ENCODE results near the gene ZNF471. TPM values are rescaled to one million over a fixed set of nuclear protein-coding genes. Genes with fewer than 3 reads are reported as not detected.

The ZNF471 gene
- total and polyA plus RNA-seq, 4 donors = 1.3 to 14.4 (median 2.2) TPM

DNA sequence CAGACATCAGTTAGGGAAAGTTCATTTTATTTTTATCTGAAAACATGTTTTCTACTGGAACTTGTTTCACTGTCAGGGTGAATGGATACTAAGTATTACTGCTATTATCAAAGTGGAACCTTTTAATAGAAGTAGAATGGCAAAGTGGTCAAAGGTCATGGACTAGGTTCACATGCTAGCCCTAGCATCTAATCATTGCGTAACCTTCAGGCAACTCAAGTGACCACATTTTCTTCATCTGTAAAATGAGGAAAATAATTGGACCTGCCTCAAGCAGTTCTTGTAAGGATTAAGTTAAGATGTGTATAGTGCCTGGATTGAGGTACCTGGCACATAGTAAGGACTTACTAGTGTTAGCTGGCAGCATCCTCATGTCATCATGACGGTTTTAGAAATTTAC is 36.1 kb downstream of the ZNF471 start:
- Histone ChIP-seq H3K4me3 (no peak overlapping the region), H3K27ac (ENCODE audit: low read depth in 1 of 2, low read length in 1 of 2) (no peak overlapping the region), H3K36me3 (ENCODE audit: control insufficient read depth in 4 of 4, insufficient read depth in 4 of 4, low read length in 4 of 4) (peaks cover 10 to 65% (median 40%) of the 10 kb centered on the region in 4 donors), H3K9ac (ENCODE audit: insufficient read depth in 1 of 2, low read length in 2 of 2) (no peak overlapping the region), H3K27me3 (ENCODE audit: control insufficient read depth in 3 of 3, insufficient read depth in 3 of 3, low read length in 2 of 3) (no peaks in the 10 kb centered on the region), H3K9me3 (ENCODE audit: control insufficient read depth in 4 of 4, insufficient read depth in 3 of 4, low read length in 3 of 4) (peaks cover 11 to 47% (median 32%) of the 10 kb centered on the region in 4 donors), H3K4me1 (ENCODE audit: control insufficient read depth in 5 of 5, insufficient read depth in 5 of 5, low read length in 5 of 5) (peaks cover 0 to 8% (median 2%) of the 10 kb centered on the region in 5 donors)
- TF ChIP-seq, protein P1, sequence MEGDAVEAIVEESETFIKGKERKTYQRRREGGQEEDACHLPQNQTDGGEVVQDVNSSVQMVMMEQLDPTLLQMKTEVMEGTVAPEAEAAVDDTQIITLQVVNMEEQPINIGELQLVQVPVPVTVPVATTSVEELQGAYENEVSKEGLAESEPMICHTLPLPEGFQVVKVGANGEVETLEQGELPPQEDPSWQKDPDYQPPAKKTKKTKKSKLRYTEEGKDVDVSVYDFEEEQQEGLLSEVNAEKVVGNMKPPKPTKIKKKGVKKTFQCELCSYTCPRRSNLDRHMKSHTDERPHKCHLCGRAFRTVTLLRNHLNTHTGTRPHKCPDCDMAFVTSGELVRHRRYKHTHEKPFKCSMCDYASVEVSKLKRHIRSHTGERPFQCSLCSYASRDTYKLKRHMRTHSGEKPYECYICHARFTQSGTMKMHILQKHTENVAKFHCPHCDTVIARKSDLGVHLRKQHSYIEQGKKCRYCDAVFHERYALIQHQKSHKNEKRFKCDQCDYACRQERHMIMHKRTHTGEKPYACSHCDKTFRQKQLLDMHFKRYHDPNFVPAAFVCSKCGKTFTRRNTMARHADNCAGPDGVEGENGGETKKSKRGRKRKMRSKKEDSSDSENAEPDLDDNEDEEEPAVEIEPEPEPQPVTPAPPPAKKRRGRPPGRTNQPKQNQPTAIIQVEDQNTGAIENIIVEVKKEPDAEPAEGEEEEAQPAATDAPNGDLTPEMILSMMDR (IDR thresholded peaks at IDR 0.05; ENCODE audit: control extremely low read depth, extremely low read depth) = no peak
- 97% methylated on average over 2 of the region's 2 CpGs for WGBS, 2 donors
- DNase-seq (no peak), ATAC-seq (ENCODE audit: insufficient read depth, low FRiP score) (no peak)

DNA sequence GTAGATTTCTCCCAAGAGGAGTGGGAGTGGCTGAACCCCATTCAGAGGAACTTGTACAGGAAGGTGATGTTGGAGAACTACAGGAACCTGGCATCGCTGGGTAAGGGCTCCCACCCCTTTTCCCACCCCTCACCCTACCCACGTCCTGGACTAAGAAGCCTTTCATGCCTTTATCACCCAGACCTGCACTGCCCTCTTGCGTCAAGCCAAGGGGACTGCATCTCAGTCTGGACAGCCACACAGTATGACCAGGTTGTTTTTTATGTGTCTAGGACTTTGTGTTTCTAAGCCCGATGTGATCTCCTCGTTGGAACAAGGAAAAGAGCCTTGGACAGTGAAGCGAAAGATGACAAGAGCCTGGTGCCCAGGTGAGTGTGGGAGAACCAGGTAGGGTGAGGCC is 39.9 kb downstream of the ZNF471 start:
- Histone ChIP-seq H3K4me1 (ENCODE audit: control insufficient read depth in 5 of 5, insufficient read depth in 5 of 5, low read length in 5 of 5) (no peaks in the 10 kb centered on the region), H3K27ac (ENCODE audit: low read depth in 1 of 2, low read length in 1 of 2) (no peak overlapping the region), H3K36me3 (ENCODE audit: control insufficient read depth in 4 of 4, insufficient read depth in 4 of 4, low read length in 4 of 4) (peaks cover 28 to 78% (median 48%) of the 10 kb centered on the region in 4 donors), H3K4me3 (no peak overlapping the region), H3K27me3 (ENCODE audit: control insufficient read depth in 3 of 3, insufficient read depth in 3 of 3, low read length in 2 of 3) (no peaks in the 10 kb centered on the region), H3K9me3 (ENCODE audit: control insufficient read depth in 4 of 4, insufficient read depth in 3 of 4, low read length in 3 of 4) (peaks cover 17 to 49% (median 39%) of the 10 kb centered on the region in 4 donors), H3K9ac (ENCODE audit: insufficient read depth in 1 of 2, low read length in 2 of 2) (no peak overlapping the region)
- WGBS, 2 donors = 68 to 71% methylated on average over 6 of the region's 6 CpGs
- no peak for ATAC-seq (ENCODE audit: insufficient read depth, low FRiP score)
- TF ChIP-seq, protein P1 (IDR thresholded peaks at IDR 0.05; ENCODE audit: control extremely low read depth, extremely low read depth) = no peak
- DNase-seq = no peak

DNA sequence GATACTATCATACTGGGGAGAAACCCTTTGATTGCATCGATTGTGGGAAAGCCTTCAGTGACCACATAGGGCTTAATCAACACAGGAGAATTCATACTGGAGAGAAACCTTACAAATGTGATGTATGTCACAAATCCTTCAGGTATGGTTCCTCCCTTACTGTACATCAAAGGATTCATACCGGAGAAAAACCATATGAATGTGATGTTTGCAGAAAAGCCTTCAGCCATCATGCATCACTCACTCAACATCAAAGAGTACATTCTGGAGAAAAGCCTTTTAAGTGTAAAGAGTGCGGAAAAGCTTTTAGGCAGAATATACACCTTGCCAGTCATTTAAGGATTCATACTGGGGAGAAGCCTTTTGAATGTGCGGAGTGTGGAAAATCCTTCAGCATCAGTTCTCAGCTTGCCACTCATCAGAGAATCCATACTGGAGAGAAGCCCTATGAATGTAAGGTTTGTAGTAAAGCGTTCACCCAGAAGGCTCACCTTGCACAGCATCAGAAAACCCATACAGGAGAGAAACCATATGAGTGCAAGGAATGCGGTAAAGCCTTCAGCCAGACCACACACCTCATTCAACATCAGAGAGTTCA is 46.7 kb downstream of the ZNF471 start:
- Histone ChIP-seq H3K27ac (ENCODE audit: low read depth in 1 of 2, low read length in 1 of 2) (no peak overlapping the region), H3K4me1 (ENCODE audit: control insufficient read depth in 5 of 5, insufficient read depth in 5 of 5, low read length in 5 of 5) (no peaks in the 10 kb centered on the region), H3K36me3 (ENCODE audit: control insufficient read depth in 4 of 4, insufficient read depth in 4 of 4, low read length in 4 of 4) (peaks cover 21 to 59% (median 45%) of the 10 kb centered on the region in 4 donors), H3K4me3 (no peak overlapping the region), H3K27me3 (ENCODE audit: control insufficient read depth in 3 of 3, insufficient read depth in 3 of 3, low read length in 2 of 3) (no peaks in the 10 kb centered on the region), H3K9ac (ENCODE audit: insufficient read depth in 1 of 2, low read length in 2 of 2) (no peak overlapping the region), H3K9me3 (ENCODE audit: control insufficient read depth in 4 of 4, insufficient read depth in 3 of 4, low read length in 3 of 4) (peaks cover 25 to 61% (median 35%) of the 10 kb centered on the region in 4 donors)
- 81 to 97% methylated on average over 6 of the region's 6 CpGs for WGBS, 2 donors
- TF ChIP-seq, protein P1 (IDR thresholded peaks at IDR 0.05; ENCODE audit: control extremely low read depth, extremely low read depth) = no peak
- ATAC-seq (ENCODE audit: insufficient read depth, low FRiP score) = no peak
- no peak for DNase-seq
